Type B pancreatic cell (in vitro differentiated cells): ENCODE measurements around the gene CDC14A. TPM values are rescaled to one million over a fixed set of nuclear protein-coding genes. Genes with fewer than 3 reads are reported as not detected.

Source experiments
- DNase-seq: peaks from one replicate; pipeline ENCODE4 v3.0.0; 2021; ENCODE audit warnings: mixed read lengths; ENCODE audit not compliant: unreplicated experiment; ENCODE audit errors: extremely low spot score
- H3K27ac Mint-ChIP-seq: 2 replicates; pipeline ENCODE4 v1.8.0; 2021; ENCODE audit warnings: mild to moderate bottlenecking, mixed read lengths
- H3K27me3 Mint-ChIP-seq: 2 replicates; pipeline ENCODE4 v1.8.0; 2021; ENCODE audit warnings: mixed read lengths
- H3K36me3 Mint-ChIP-seq: 2 replicates; pipeline ENCODE4 v1.8.0; 2021; ENCODE audit warnings: mixed read lengths
- H3K4me1 Mint-ChIP-seq: one replicate; pipeline ENCODE4 v1.8.0; 2021; ENCODE audit warnings: mixed read lengths; ENCODE audit not compliant: unreplicated experiment
- H3K4me3 Mint-ChIP-seq: 2 replicates; pipeline ENCODE4 v1.8.0; 2021; ENCODE audit warnings: mild to moderate bottlenecking, mixed read lengths
- H3K9me3 Mint-ChIP-seq: 2 replicates; pipeline ENCODE4 v1.8.0; 2021; ENCODE audit warnings: mixed read lengths
- total RNA-seq: library from RNA; stranded (reverse); gene quantifications from 2 replicates; pipeline ENCODE4 v1.2.1, GENCODE V29; 2021; ENCODE audit warnings: low replicate concordance
- TF ChIP-seq, protein P1 (sequence below): fragments of 200-600 bp; sonication (generic); conservative IDR thresholded peaks from 2 replicates; pipeline ENCODE4 v1.5.0; 2021; ENCODE audit warnings: antibody characterized with exemption, mild to moderate bottlenecking

The CDC14A gene
- total RNA-seq, 1 donor from 2014 or later = 11.4 TPM

GRCh38 chr1:100347009-100347966, 5.0 kb upstream of the CDC14A start:
- Mint-ChIP-seq H3K27ac (no peak overlapping the region), H3K27me3 (no peaks in the 10 kb centered on the region), H3K4me3 (no peak overlapping the region), H3K36me3 (no peaks in the 10 kb centered on the region), H3K9me3 (no peaks in the 10 kb centered on the region), H3K4me1 (no peaks in the 10 kb centered on the region)
- DNase-seq = no peak
- TF ChIP-seq, protein P1, sequence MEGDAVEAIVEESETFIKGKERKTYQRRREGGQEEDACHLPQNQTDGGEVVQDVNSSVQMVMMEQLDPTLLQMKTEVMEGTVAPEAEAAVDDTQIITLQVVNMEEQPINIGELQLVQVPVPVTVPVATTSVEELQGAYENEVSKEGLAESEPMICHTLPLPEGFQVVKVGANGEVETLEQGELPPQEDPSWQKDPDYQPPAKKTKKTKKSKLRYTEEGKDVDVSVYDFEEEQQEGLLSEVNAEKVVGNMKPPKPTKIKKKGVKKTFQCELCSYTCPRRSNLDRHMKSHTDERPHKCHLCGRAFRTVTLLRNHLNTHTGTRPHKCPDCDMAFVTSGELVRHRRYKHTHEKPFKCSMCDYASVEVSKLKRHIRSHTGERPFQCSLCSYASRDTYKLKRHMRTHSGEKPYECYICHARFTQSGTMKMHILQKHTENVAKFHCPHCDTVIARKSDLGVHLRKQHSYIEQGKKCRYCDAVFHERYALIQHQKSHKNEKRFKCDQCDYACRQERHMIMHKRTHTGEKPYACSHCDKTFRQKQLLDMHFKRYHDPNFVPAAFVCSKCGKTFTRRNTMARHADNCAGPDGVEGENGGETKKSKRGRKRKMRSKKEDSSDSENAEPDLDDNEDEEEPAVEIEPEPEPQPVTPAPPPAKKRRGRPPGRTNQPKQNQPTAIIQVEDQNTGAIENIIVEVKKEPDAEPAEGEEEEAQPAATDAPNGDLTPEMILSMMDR = no peak

DNA sequence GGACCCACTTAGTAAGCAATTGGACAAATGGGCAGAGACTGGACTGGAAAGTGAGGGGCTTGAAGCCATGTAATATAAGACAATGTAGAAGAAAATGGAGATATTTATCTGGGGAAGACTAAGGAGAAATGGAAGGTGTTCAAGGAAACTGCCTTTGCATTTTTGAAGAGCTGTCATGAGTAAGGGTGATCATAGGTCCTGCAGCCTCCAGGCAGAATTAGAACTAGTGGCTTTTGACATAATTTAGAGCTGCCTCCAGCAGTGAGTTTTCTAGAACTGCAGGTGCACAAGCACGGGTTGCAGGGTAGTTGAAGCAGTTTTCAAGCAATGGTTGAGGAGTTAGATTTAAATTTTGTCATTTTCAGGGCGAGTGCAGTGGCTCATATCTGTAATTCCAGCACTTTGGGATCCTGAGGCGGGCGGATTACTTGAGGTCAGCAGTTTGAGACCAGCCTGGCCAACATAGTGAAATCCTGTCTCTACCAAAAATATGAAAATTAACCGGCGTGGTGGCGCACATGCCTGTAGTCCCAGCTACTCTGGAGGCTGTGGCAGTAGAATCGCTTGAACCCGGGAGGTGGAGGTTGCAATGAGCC, 3.7 kb upstream of the CDC14A start:
- peak overlapping the region; percentile 52 for H3K4me3 Mint-ChIP-seq
- H3K9me3 Mint-ChIP-seq = no peaks in the 10 kb centered on the region
- TF ChIP-seq, protein P1 = no peak
- no peak overlapping the region for H3K27ac Mint-ChIP-seq
- DNase-seq = no peak
- no peaks in the 10 kb centered on the region for H3K36me3 Mint-ChIP-seq
- peaks cover 3% of the 10 kb centered on the region for H3K4me1 Mint-ChIP-seq
- no peaks in the 10 kb centered on the region for H3K27me3 Mint-ChIP-seq

- DNase-seq = no peak
- H3K27me3 Mint-ChIP-seq = no peaks in the 10 kb centered on the region
- peak overlapping the region; percentile 21 for H3K27ac Mint-ChIP-seq
- no peak overlapping the region for H3K4me3 Mint-ChIP-seq
- H3K9me3 Mint-ChIP-seq = no peaks in the 10 kb centered on the region
- TF ChIP-seq, protein P1 = no peak
- H3K36me3 Mint-ChIP-seq = no peaks in the 10 kb centered on the region
- peaks cover 9% of the 10 kb centered on the region for H3K4me1 Mint-ChIP-seq
Observed at GRCh38 chr1:100349246-100349645, 3.1 kb upstream of the CDC14A start.

GRCh38 chr1:100350787-100351094, 1.6 kb upstream of the CDC14A start:
- H3K9me3 Mint-ChIP-seq = no peaks in the 10 kb centered on the region
- no peak for DNase-seq
- H3K4me3 Mint-ChIP-seq = peak overlapping the region; percentile 99
- no peaks in the 10 kb centered on the region for H3K27me3 Mint-ChIP-seq
- peak overlapping the region; percentile 99 for H3K27ac Mint-ChIP-seq
- TF ChIP-seq, protein P1 = no peak
- peaks cover 23% of the 10 kb centered on the region for H3K4me1 Mint-ChIP-seq
- peaks cover 7% of the 10 kb centered on the region for H3K36me3 Mint-ChIP-seq

DNA sequence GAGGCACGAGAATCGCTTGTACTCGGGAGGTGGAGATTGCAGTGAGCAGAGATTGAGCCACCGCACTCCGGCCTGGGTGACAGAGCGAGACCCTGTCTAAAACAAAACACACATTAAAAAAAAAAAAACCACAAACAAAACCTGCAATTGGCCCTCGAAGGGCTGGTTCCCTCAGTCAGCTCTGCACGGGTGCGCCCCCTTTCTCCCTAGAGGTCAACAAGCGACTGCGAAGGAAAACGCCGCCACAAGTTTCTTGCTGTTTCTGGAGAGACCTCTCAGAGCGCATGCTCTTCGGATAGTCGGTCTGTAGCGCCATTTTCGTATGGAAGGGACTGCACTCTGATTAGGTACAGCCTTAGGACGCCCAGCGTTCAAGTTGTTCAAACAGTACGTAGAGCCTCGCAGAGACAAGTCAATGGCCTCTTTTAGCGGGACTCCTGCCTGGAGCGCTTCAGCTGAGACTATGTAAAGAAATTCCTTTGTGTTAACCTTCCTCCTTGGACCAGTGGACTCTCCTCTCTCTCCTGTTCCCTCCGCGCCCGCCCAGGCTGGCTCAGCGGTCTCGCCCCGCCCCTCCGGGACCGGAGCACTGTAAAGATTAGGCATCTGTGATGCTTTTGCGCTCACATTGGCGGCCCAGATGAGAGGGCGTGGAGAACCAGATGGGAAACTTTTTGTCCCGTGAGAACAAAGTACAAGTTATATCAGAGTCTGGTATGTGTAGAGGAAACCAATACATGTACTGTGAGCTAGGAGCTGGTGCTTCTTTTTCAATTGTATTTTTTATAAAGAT, 1.0 kb upstream of the CDC14A start:
- TF ChIP-seq, protein P1 = peak; percentile 58
- Mint-ChIP-seq H3K36me3 (peaks cover 12% of the 10 kb centered on the region), H3K4me3 (peak overlapping the region; percentile 99), H3K4me1 (peaks cover 29% of the 10 kb centered on the region), H3K9me3 (no peaks in the 10 kb centered on the region), H3K27me3 (no peaks in the 10 kb centered on the region), H3K27ac (peak overlapping the region; percentile 99)
- peak; percentile 92 for DNase-seq
